Bronchial smooth muscle cell (primary cell): ENCODE measurements around the gene KRTAP12-2. TPM values are rescaled to one million over a fixed set of nuclear protein-coding genes. Genes with fewer than 3 reads are reported as not detected.

Experiments used
- total RNA-seq: library from RNA; depleted of rRNA; stranded (reverse); fragments of >200 nt; gene quantifications from 2 replicates; pipeline ENCODE4 v1.2.1, GENCODE V29; 2014

Gene KRTAP12-2
- total RNA-seq: not detected in 2 replicates

DNA sequence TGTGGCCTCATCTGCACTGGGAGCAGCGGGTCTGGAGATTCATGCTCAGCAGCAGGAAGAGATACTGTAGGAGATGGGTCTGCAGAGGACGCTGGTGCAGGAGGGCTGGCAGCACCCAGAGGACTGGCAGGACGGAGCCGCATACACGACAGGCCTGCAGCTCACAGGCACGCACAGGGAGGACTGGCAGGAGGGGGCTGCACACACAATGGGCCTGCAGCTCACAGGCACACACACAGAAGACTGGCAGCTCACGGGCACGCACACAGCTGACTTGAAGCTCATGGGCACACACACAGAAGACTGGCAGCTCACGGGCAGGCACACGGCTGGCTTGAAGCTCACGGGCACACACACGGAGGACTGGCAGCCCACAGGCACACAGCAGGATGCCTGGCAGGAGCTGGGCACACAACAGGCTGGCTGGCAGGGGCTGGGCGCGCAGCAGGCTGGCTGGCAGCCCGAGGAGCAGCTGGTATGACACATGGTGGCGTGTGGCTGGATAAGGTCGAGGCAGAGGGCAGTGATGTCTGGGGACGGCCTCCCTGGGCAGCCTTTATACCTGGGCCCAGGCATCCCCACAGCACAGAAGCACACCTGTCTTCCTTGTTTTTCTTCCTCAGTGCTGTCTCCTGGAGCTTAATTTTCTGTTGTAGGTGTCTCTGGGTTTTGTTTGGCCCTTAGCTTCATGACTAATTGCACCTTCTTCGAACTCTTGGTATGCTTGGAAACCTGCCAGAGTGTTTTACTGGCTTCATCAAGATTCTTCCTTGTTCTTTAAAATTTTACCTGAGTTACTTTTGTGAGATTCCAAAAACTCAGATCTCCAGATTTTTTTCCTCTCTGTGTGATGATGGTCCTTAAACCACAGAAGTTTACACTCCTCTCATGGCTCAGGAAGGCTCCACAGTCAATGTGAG lies at the start of gene KRTAP12-2:
Gene KRTAP12-2 (minus strand): TSS at position 527 of the 920 bp plus-strand sequence. CDS start 41 bp downstream, at position 486.

GRCh38 chr21:44711327-44712202 lies 44.8 kb upstream of the KRTAP12-2 start, which contains the start of gene TSPEAR:
TSPEAR (minus strand) TSS chr21:44711572; CDS start chr21:44711514, 58 bp downstream.

GRCh38 chr21:44697172-44697810 lies 30.6 kb upstream of the KRTAP12-2 start, which contains the start of gene KRTAP10-12:
KRTAP10-12 (plus strand) TSS chr21:44697172; CDS start chr21:44697202, 30 bp downstream.

DNA sequence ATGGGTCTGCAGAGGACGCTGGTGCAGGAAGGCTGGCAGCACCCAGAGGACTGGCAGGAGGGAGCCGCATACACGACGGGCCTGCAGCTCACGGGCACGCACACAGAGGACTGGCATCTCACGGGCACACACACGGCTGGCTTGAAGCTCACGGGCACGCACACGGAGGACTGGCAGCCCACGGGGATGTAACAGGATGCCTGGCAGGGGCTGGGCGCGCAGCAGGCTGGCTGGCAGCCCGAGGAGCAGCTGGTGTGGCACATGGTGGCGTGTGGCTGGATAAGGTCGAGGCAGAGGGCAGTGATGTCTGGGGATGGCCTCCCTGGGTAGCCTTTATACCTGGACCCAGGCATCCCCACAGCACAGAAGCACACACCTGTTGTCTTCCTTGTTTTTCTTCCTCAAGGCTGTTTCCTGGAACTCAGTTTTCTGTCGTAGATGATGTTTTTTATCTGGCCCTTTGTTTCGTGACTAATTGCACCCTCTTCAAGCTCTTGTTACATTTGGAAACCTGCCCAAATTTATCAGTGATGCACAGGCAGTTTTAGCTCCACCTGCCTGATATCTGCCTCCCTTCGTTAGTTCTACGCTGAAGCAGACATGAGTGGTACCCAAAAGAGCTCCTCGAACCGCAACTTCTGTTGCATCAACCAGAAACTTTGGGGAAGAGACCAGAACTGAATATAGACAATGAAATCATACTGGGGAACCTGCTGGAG lies 15.3 kb upstream of the KRTAP12-2 start, which contains the start of gene KRTAP12-1:
Gene KRTAP12-1 (minus strand): TSS at position 303 of the 719 bp plus-strand sequence. CDS start 40 bp downstream, at position 263.

GRCh38 chr21:44657635-44658540 lies 8.8 kb downstream of the KRTAP12-2 start, which contains the start of gene KRTAP12-3:
KRTAP12-3 (plus strand) TSS chr21:44657932; CDS start chr21:44657980, 48 bp downstream.

GRCh38 chr21:44654576-44655175 lies 12.1 kb downstream of the KRTAP12-2 start, which contains the start of gene KRTAP12-4:
KRTAP12-4 (minus strand) TSS chr21:44654659; CDS start chr21:44654614, 45 bp downstream.

GRCh38 chr21:44646366-44647221 lies 20.1 kb downstream of the KRTAP12-2 start, which contains the start of gene KRTAP10-11:
KRTAP10-11 (plus strand) TSS chr21:44646414; CDS start chr21:44646459, 45 bp downstream.

DNA sequence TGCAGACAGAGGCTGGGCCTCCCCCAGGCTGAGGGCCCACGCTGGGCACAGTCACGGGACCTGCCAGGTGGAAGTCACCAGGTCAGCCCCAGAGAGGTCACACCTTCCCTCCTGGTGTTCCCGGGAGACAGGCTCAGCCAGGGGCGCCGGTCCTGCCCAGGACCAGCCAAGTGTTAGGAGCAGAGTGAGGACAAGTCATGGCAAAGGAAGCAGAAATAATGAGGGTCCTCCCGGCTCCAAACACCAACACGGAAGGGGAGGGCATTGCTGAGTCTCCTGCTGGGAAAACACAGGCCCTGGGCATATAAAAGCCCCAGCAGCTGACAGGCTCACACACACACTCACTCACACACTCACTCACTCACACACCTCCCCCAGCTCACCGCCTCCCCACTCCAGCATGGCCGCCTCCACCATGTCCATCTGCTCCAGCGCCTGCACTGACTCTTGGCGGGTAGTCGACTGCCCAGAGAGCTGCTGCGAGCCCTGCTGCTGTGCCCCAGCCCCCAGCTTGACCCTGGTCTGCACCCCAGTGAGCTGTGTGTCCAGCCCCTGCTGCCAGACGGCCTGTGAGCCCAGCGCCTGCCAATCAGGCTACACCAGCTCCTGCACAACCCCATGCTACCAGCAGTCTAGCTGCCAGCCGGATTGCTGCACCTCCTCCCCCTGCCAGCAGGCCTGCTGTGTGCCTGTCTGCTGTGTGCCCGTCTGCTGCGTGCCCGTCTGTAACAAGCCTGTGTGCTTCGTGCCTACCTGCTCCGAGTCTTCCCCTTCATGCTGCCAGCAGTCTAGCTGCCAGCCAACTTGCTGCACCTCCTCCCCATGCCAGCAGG lies 29.5 kb downstream of the KRTAP12-2 start, which contains the start of gene KRTAP10-10:
Gene KRTAP10-10 (plus strand): TSS at position 339 of the 833 bp plus-strand sequence. CDS start 62 bp downstream, at position 401.

GRCh38 chr21:44626673-44627143 lies 40.0 kb downstream of the KRTAP12-2 start, which contains the start of gene KRTAP10-9:
KRTAP10-9 (plus strand) TSS chr21:44627093; CDS start chr21:44627172, 79 bp downstream.

Other genes starting within 250 kb of the KRTAP12-2 start
- under 0.01 TPM in 2 replicates for gene LRRC3, start 211.4 kb downstream of the KRTAP12-2 start, total RNA-seq
- not detected in 2 replicates for gene KRTAP10-1, start 126.7 kb downstream of the KRTAP12-2 start, total RNA-seq
- not detected in 2 replicates for gene KRTAP10-2, start 115.4 kb downstream of the KRTAP12-2 start, total RNA-seq
- not detected in 2 replicates for gene KRTAP10-3, start 108.1 kb downstream of the KRTAP12-2 start, total RNA-seq
- not detected in 2 replicates for gene KRTAP10-4, start 93.2 kb downstream of the KRTAP12-2 start, total RNA-seq
- not detected in 2 replicates for gene KRTAP10-5, start 86.3 kb downstream of the KRTAP12-2 start, total RNA-seq
- not detected in 2 replicates for gene KRTAP10-6, start 74.4 kb downstream of the KRTAP12-2 start, total RNA-seq
- not detected in 2 replicates for gene KRTAP10-7, start 66.3 kb downstream of the KRTAP12-2 start, total RNA-seq
- gene KRTAP10-8, start 54.8 kb downstream of the KRTAP12-2 start, total RNA-seq: not detected in 2 replicates
- gene KRTAP10-9, start 39.8 kb downstream of the KRTAP12-2 start, total RNA-seq: not detected in 2 replicates
- gene KRTAP10-10, start 29.6 kb downstream of the KRTAP12-2 start, total RNA-seq: not detected in 2 replicates
- not detected in 2 replicates for gene KRTAP10-11, start 20.5 kb downstream of the KRTAP12-2 start, total RNA-seq
- not detected in 2 replicates for gene KRTAP12-4, start 12.3 kb downstream of the KRTAP12-2 start, total RNA-seq
- gene KRTAP12-3, start 9.0 kb downstream of the KRTAP12-2 start, total RNA-seq: not detected in 2 replicates
- gene KRTAP12-1, start 15.2 kb upstream of the KRTAP12-2 start, total RNA-seq: not detected in 2 replicates
- not detected in 2 replicates for gene KRTAP10-12, start 30.2 kb upstream of the KRTAP12-2 start, total RNA-seq
- not detected in 2 replicates for gene TSPEAR, start 44.6 kb upstream of the KRTAP12-2 start, total RNA-seq
- gene UBE2G2, start 134.9 kb upstream of the KRTAP12-2 start, total RNA-seq: 41.8 and 55.8 TPM in 2 replicates
- 71.7 and 77.9 TPM in 2 replicates for gene SUMO3, start 151.1 kb upstream of the KRTAP12-2 start, total RNA-seq
- gene PTTG1IP, start 206.8 kb upstream of the KRTAP12-2 start, total RNA-seq: 146 and 185 TPM in 2 replicates